GM18873 (cell line): Measurements from ENCODE around the gene PRSS56.
"Not testable (repeated sequence)": the region's sequence is repeated elsewhere in the genome, so short reads cannot be mapped to it uniquely, and the experiment has no call there.

ENCODE experiments used
- ATAC-seq: cut with Tn5 transposase; IDR thresholded peaks from one replicate; pipeline ENCODE4 v1.9.1; 2021; ENCODE audit warnings: mild to moderate bottlenecking, moderate library complexity, moderate number of reproducible peaks; ENCODE audit not compliant: unreplicated experiment, low FRiP score

PRSS56 gene

DNA sequence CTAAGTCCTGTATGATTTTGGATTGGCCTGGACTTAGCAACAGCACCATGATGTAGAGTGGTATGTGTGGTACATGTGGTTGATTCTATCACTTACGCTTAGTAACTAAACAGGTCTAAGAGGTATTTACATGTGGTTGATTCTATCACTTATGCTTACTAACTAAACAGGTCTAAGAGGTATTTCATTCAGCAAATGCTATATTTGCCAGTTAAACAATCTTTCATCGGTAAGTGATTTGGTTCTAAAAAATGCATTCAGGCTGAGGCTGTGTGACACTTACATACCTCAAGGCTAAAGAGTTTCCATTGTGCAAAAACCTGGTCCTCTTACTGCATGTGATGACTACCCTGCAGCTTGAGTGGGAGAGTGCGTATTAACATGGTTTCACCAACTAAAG is 43.4 kb downstream of the PRSS56 start:
- no peak for ATAC-seq

DNA sequence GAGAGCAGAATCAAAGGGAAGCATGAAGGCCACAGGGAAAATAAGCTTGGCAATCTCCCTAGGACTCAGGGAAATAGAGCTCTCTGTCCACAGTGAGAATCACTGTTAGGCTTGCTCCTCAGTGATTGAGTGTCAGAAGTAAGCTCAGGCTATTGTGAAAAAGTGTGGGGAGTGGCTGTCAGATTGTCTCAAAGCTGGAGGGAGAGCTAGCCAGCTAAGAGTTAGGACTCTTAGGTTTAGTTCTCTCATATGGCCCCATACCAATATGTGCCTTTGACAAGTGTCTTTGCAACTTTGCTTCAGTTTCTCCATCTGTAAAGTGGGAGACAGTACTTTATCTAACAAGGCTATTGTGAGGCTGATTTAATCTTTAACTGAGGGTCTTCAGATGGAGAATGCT is 47.5 kb downstream of the PRSS56 start:
- ATAC-seq: no peak

DNA sequence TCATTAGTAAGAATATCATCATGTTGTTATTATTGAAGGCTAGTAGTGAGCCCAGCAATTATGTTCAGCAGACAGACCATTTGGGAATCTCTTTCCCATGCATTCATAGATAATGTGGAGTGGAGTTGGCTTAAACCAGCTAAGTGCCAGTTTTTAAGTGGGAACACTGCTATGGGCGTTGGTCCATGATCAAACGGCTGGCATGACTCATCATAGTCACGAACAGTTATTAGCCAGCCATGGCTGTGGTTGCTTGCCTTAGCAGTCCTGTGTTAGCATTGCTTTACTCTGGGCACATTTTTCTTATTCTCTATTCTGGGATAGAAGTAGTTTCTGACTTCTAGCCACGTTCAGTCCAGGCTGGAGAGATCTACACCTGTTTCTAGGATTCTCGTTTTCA is 48.0 kb downstream of the PRSS56 start:
- ATAC-seq: no peak

DNA sequence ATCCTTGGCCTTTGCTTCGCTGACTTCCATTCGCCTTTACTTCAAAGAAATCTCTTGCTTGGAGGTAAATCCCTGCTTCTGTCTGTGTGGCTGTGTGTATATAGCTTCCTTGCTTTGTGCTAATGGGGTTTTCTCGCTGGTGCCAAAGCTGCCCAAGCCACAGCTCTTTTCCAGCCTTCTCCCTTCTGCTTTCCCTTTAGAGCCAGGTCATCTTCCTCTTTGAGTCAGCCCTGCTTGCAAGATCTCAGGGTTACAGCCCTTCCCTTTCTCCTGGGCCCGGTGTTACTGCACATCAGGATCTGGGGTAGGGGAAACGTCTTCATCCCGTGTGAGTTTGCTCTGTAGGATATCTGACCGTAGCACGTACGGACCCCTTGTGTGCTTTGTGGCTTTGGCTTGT is 49.4 kb downstream of the PRSS56 start:
- ATAC-seq: no peak

DNA sequence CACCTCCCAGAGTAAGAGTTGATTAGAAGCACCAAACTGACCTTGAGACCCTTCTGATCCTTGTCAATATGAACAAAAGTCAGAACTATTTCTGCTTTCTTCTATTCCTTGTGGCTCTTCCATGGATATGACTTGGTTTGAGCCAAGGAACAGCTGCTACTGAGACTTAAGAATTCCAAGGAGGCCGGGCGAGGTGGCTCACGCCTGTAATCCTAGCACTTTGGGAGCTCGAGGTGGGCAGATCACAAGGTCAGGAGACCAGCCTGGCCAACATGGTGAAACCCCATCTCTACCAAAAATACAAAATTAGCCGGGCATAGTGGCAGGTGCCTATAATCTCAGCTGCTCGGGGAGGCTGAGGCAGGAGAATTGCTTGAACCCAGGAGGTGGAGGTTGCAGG is 50.3 kb downstream of the PRSS56 start:
- ATAC-seq: not testable (repeated sequence)

DNA sequence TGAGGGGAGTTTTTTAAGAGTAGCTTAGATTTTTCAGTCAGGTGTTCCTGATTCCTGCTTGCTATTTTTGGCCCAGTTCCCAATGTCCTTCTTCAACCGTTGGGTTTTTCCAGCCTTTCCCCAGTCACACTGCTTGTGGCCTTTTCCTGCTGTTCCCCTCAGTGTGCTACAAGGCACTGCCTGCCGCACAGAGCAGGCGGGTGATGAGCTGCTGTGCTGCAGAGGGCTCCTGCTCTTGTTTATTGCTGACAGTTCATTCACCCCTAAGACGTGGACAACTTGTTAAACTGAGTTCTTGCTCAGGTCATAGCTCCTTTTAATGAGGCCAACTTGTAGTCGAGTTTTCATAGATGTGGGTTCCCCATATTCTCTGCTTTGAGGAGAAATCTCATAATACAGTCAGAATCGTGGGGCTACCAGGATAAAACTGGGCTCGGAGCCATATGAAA is 50.9 kb downstream of the PRSS56 start:
- ATAC-seq: no peak

DNA sequence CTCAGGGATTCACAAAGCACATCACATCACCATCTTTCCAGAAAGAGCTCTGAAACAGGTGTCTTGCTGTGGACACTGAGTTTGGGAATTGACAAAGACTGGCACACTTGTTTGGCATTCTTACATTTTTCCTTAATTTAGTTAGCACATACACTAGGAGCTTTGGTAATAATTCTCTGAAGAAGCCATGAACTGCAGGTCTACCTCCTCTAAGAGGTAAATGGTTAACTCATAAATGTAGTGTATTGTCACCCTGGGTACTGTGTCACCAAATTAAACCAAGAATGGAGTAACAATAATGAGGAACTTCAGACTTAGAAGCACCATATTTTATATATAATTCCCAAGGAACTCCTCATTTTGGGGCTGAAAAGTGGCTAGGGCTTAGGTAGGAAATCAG is 52.9 kb downstream of the PRSS56 start:
- ATAC-seq: no peak

DNA sequence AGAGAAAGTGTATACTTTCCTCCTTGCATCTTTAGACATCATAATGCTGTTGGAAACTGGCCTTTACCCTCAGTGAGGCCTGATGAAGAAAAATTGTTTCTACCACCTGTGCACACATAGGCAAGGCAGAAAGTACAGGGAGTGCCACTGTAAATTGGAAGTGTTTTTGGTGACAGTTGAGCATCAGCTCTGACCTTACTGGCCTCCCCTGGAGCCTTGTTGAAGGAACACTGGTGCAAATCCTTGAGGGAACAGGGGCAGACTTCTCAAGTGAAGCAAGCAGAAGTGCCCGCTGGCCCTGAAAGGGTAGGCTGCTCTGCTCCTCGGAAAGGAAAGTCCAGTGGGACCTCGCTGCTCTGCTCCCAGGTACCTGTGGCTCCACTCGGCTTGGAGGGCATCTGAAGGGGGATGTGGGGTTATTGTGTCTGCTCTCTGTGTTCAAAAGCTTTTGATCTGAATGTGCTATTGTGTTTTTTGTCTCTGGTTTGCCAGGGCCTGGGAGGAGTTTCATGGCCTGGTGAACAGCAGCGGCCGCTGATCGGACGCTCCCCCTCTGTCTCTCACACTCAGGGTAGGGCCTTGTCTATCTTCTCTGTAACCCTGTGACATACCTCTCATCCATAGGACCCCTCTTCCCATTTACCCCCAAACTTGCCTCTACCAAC is 53.7 kb downstream of the PRSS56 start:
- ATAC-seq: no peak

DNA sequence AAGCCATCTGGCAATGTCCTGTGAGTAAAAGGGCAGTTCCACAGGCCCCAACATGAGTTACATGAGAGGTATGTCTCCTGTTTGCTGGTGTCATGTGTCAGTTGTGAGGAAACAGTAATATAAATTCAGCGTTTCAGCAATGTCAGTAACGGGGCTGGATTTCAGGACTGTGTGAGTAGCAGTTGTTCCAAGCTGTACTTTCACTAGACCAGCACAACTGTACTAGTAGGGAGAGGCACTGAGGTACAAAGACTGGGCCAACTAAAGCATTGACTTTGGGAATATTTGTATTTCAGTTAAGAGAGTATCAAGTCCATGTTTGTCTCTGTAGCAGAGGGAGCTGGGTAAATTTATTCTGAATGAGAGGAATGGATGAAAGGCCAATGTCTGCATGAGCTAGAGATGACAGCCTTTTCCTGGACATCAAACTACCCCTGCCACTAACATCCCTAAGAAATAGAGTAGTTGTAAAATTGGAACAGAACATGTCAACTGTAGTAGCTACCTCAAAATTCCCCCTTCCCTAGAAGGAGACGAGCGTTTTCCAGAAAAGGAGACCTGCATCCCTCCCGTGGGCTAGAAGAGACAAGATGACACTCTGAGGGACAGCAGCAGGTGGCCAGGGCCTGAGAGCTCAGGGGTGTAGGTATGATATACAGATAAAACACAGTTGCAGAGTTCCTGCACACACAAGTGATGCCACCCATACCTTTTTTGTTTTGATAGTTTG is 54.7 kb downstream of the PRSS56 start:
- no peak for ATAC-seq
